Ramos (cell line): ENCODE measurements around the gene TPST2.
"Not testable (repeated sequence)": the region's sequence is repeated elsewhere in the genome, so short reads cannot be mapped to it uniquely, and the experiment has no call there.

ENCODE experiments used
- in situ Hi-C: fragments of 300-500 bp; cut with MboI; formaldehyde crosslinking; loops from one replicate; pipeline ENCODE4 v1.14.3; 2022; ENCODE audit warnings: low sequenced_read_pairs; ENCODE audit not compliant: unreplicated experiment

Gene TPST2

DNA sequence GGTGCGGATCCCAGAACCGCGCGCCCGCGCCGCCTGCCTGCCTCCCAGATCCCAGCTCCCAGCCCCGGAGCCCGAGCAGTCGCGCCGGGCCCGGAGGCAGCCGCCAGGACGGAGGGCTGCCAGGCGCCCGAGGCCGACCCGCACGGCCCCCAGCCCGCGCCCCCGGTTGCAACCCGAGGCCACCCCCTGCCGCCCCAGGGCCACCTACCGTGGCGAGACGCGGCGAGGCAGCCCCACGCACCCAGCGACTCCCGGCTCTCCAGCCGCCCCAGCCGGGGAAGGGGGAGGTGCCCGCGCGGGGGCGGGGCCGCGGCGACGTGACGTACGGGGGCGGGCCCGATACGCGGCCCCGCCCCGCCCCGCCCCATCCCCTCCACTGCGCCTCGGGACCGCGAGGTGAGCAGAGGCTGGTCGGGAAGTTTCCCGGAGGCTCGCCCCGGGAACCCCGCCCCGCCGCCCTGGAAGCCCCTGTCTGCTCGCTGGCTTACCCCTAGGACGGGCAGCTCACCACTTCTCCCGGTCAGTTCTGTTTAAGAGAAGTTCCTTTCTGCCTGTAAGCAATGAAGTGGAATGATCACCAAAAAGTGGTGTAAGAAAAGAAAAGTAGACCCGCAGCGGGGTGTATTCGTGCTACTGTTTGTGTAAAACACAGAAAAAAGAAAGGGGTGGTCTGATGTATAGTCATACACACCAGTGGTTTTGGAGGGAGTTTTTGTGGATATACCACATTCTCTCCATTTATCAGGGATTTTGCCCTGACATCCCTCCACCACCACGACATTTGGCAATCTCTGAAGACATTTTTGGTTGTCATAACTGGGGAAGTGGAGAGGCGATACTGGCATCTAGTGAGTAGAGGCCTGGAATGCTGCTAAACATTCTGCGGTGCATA is at the start of gene TPST2:
Gene TPST2, minus strand, starts transcription at position 288 of the 892 bp plus-strand sequence. CDS start 48,502 bp downstream, outside the sequence.
- in situ Hi-C loops, result no loop called here

DNA sequence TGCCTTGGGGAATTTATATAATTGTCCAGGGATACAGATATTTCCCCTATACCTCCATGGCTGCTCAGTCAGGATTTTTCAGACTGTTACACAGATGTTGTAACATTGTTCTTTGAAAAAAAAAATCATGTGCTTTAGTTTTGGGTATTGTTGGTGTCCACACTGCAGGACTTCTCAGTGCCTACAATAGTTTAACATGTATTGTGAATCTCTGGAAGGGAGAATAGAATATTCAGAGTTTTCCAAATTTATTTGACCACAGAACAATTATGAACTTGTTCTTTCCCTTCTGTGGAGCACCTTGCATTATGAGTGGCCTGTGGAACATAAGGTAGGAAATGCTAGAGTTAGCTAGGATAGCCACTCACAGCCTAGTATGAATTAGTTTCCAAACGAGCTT is 46.4 kb upstream of the TPST2 start:
- in situ Hi-C loops, result no loop called here

DNA sequence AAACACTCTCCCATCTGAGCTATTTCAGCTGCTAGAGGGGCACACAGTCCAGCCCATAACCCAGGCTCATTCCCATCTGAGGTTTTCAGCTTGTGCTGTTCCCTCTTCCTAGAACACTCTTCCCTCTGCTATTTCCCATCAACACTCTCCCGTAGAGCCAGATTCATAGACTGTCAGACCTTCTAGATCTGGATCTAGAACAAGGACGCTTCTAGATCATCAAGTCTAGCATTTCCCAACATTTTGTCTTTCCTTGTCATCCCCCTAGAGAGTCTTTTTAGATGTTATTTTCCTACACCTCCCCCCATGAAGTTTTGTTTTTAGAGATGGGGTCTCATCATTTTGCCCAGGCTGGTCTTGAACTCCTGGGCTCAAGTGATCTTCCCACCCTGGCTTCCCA is 45.2 kb upstream of the TPST2 start:
- in situ Hi-C loops, result no loop called here

DNA sequence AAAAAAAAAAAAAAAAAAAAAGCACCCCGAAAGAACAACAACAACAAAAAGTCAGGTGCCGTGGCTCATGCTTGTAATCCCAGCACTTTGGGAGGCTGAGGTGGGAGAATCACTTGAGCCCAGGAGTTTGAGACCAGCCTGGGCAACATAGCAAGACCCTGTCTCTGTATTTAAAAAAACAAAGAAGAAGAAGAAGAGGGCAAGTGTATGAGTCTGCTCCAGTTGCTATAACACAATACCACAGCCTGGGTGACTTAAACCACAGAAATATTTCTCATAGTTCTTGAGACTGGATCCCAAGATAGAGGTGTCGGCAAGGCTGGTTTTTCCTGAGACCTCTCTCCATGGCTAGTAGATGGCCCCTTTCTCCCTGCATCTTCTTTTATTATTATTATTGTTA is 44.3 kb upstream of the TPST2 start:
- in situ Hi-C loops, result no loop called here

DNA sequence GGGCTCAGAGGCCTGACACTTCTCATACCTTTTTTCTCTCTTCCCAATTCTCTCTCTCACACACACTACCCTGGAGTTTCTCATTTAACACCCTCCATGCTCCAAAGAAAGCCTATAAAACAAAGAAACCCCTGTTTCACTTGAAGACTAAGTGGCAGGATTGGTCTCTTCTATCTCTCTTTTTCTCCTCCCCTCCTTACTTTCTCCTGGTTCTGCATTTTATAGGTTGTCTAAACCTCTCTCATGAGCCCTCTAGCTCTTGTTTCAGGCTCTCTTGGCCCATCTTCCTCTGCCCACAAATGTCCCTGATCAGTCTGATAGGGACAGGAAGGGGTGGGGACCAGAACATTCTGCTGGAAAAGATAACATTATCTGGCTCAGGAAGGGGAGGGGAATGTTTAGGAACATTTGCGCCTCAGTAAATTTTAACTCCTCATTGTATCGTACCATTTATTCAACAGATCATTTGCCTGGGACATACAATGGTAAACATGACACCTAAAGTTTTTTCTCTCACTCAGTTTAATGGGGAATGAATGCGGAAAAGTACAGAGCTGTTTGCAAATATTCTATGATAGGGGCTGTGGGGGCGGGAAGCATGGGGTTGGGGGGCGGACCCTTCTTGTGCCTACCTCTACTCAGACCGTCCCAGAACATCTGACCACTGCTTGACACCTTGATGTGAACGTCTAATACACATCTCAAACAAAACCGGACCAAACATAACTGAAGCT is 42.7 kb upstream of the TPST2 start:
- in situ Hi-C loops, result no loop called here

DNA sequence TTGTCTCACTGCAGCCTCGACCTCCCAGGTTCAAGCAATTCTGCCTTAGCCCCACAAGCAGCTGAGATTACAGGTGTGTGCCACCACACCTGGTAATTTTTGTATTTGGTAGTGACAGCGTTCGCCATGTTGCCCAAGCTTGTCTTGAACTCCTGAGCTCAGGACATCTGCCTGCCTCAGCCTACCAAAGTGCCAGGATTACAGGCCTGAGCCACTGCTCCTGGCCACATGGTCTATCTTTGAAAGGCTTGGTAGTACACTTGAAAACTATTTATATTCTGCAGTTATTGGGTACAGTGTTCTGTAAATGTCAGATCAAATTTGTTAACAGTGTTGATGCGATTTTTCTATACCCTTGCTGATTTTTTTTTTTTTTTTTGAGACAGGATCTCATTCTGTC is 41.4 kb upstream of the TPST2 start:
- in situ Hi-C loops, result no loop called here

DNA sequence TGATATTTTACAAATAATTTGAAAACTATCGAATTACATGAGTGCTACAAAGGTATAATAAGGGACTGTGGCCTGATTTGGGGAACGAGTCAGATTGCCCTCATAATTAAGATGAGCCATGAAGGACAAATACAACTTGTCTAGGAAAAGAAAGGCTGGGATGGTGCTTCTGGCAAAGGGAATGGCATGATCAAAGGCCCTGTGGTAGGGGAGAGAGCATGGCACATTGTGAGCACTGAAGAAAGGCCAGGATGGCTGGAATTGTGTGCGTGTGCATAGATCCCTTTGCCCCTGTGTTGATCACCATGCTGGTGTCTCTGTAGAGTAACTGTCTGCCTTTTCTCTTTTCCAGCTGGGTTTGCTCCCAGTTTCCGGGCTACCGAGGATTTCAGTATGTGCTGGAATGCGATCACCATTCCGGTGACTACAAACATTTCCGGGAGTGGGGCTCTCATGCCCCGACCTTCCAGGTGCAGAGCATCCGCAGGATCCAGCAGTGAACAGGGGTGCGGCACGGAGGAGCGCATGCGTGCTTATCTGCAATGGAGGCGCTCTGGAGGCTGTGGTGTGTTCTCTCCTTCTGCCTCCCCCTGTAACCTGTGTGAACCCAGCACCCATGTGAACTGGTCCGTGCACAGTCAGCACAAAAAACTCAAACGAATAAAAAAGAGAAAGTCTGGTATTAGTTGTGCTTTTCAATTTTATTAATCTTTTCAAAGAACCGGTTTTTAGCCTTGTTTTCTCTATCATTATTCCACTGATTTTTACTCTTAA is 40.2 kb upstream of the TPST2 start:
- in situ Hi-C loops, result no loop called here

DNA sequence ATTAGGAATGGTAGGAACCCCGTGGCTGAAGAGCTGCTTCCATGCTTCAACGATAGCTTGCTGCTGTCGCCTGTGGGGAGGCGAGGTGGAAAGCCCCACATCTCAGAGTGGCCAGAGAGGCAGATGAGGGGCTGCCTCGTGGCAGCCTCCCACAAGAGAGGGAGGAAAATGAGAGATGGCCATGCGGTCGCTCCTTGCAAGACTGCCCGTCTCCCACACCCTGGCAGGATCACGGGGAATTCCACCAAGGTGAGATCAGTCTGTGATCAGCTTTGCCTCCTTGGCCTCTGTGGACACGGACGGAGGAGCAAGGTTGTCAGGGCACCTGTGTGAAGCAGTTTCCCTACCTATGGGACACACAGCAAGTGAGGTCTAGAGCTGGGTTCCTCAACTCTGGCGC is 34.9 kb upstream of the TPST2 start:
- in situ Hi-C loops, result no loop called here

DNA sequence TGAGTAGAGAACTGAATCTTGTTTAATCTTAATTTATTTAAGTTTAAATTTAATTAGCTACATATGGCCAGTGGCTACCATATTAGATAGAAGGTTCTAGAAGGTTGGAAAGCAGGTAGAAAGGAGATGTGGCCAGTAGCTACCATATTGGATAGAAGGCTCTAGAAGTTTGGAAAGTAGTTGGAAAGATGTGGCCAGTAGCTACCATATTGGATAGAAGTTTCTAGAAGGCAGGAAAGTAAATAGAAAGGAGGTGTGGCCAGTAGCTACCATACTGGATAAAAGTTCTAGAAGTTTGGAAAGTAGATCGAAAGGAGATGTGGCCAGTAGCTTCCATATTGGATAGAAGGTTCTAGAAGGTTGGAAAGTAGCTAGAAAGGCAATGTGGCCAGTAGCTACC is 34.1 kb upstream of the TPST2 start:
- in situ Hi-C loops, result no loop called here

DNA sequence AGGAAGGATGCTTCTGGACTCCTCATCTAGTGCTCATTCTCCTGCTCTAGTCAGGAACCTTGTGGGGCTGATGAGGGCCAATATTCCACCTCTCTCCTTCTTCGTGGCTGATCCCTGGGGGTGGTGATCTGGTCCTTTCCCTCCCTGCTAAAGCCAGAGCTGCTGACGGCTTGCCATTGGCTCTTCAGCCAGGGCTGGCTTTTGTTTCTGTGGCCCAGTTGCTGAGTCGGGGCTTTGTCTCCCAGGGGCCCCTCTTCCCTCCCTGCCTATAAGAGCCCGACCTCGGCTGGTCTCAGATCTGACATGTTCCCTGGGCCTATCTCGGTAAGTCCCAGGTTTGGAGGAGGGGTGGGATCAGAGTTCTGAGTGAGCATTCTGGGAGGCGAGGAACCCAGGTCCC is 31.7 kb upstream of the TPST2 start, which contains the start of gene CRYBA4:
Gene CRYBA4, plus strand, starts transcription at position 301 of the 400 bp plus-strand sequence. CDS start 634 bp downstream, outside the sequence.
- in situ Hi-C loops, result no loop called here

DNA sequence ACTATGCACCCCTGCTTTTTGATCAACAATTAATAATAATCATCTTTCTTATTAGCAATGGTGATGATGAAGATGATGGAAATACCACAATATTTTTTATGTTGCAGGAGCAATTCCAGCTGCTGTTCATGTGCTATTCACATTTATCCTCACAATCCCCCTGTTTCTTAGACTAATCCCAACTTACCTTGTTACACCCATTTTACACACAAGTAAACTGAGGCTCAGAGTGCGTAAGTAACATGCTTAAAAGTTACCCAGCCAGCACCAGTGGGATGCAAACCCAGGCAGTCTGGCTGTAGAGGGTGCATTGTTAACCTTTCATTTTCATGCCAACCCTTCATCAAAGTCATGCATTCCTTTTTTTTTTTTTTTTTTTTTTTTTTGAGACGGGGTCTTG is 30.3 kb upstream of the TPST2 start:
- in situ Hi-C loops, result no loop called here

DNA sequence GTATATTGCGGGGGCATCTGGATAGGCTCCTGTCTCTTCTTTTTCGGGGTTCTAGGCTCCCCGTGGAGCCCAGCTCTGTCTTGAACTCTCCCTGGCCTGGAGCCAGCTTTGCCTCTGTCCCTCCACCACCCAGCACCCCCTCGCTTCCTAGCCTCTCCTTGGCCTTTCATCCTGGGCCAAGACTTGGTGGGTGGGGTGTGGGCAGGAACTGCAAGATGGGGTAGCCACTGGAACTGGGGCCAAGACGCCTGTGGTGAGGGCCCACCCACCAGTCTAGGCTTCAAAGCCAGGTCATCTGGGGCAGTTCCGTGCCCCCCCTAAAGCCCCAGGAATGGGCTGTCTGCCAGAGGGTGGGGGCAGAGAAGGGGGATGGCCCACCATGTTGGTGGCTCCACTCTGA is 29.6 kb upstream of the TPST2 start:
- in situ Hi-C loops, result no loop called here

DNA sequence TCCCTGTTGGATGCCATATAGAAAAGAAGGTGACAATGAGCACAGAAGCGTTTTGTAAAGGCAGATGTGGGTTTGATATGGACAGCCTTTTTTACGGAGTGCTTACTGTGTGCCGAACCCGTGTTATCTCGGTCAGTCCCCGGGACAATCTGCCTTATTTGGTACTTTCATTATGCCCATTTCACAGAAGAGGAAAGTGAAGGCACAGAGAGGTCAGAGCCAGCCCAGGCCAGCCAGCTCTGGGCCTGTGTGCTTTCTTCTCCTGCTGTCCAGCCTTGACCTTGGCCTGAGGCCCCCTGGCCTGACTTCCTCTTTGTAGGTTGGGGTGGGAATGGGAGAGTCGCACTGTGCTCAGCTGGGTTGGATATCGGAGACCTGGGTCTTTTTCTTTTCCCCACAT is 28.5 kb upstream of the TPST2 start:
- in situ Hi-C loops, result no loop called here

DNA sequence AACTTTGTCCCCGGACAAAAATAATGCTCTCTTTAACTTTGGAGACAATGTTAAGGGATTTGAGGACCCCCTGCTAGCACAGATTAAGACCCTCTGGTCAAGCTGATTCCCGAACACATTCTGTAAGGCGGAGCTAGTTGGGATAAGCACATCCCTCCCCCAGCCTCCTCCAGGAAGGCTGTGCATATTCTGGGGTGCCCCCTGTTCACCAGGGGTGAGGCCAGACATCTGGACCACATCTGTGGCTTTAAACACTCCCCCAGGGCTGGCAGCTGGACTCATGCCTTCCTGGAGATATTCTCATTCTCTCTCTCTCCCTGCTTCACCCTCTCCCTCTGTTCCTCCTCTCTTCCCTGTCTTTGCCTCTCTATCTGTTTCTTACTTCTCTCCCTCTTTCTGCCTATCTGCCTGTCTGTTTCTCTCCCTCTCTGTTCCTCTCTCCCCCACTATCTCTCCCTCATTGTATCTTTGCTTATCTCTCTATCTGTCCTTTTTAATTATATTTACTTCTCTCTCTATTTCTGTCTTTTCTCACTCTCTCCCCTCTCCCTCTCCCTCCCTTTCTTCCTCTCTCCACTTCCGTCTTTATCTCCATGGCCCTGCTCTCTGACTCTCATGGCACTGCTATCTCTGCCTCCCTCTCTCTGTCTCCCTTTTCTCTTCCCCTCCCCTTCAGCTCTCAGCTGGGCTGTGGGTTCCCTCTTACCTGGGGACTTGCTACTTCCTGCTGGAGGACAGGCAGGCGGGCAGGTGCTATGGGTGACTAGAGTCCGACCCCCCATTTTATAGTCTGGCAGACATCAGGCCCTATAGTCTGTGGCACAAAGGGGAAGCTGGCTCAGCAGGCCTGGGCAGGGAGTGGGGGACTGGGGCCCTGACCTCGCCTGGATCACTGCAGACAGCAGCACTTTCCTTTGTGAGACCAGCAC is 27.6 kb upstream of the TPST2 start, which contains the start of gene CRYBB1:
Gene CRYBB1, minus strand, starts transcription at position 757 of the 929 bp plus-strand sequence. CDS start 1,708 bp downstream, outside the sequence.
- in situ Hi-C loops, result no loop called here

DNA sequence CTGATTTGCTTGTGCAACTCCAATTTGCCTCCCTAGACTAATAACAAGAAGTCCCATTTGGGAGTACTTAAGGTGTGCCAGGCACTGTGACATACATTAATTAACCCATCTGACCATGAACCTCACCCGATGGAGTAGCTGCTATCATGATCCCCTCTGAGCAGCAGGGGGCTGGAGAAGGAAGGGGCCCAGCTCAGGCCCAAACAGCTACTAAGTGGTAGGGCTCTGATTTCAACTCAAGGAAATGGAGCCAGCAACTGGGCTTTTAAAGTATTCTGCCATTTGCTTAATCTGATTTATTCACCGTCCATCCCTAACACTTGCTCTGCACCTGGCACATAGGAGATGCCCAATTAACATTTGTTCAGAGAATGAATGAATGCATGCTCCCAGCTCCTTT is 26.7 kb upstream of the TPST2 start:
- in situ Hi-C loops, result no loop called here

DNA sequence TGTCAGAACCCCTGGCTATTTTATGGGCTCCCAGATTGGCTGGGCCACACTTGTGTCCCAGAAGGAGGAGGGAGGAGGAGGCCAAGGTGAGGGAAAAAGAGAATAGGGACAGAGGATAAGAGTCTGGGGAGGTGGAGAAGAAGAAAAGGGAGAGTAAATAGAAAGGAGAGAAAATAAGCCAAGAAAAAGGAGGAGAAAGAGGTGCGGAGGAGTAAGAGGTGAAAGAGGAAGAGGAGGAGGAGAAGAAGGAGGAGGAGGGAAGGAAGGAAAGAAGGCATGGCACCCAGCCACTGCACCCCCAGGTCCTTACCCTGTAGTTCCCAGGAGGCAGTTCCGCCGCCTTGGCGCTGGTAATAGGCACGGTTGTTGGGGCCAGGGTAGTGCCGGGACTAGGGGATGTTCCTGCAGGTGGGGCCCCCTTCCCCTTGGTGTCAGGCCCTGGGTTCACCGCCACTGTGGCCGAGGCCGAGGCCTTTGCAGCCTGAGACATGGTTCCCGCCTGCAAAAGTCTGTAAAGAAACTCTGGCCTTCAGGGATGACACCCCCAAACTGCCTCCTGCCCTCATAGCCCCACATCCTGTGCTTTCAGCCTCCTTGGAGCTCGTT is 26.0 kb upstream of the TPST2 start:
- in situ Hi-C loops, result no loop called here

DNA sequence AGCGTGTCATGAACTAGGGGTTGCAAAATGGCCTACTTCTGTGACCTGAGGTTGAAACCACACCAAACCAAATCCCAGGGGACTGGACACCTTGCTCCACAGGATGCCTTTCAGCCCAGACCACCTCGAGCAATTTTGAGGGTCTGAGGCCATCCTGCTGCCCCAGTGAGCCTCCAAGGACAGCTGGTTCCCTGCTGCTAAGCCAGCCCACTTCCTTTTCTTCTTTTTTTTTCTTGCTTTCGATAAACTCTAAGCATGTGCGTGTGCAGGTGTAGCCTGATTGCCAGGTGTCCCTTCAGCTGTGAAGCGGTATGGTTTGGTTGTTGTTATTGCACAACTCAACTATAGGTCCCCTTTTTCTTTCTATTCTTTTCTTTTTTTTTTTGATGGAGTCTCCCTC is 25.2 kb upstream of the TPST2 start:
- in situ Hi-C loops, result no loop called here

DNA sequence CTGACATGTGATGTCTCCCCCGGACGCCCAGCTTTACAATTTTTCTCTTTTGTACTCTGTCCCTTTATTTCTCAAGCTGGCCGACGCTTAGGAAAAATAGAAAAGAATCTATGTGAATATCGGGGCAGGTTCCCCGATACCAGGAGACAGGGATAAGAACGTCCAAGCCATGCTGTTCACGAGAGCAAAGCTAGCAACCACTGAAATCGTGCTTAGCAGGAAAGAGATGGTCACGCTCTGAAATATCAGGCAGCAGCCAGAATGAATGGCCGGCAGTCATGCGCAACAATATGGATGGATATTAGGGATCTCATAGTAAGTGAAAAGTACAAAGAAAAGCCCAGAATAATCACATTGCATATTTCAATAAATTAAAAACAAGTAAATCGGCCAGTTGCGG is 24.4 kb upstream of the TPST2 start:
- in situ Hi-C loops, result no loop called here

DNA sequence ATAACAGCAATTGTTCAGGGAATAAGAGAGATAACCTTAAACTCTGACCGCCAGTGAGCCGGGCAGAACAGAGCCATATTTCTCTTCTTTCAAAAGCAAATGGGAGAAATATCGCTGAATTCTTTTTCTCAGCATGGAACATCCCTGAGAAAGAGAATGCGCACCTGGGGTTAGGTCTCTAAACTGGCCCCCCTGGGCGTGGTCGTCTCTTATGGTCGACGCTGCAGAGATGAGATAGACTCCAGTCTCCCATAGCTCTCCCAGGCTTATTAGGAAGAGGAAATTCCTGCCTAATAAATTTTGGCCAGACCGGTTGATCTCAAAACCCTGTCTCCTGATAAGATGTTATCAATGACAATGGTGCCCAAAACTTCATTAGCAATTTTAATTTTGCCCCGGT is 23.8 kb upstream of the TPST2 start:
- in situ Hi-C loops, result not testable (repeated sequence)
